Colon (tissue), 2 donors: ENCODE results near the gene RPLP1.
"Not testable (repeated sequence)": the region's sequence is repeated elsewhere in the genome, so short reads cannot be mapped to it uniquely, and the experiment has no call there.

ENCODE experiments used
- FAIRE-seq: peaks from 2 replicates; lab custom pipeline; 2012; peaks lifted over from hg19 to GRCh38; lab: Jason Lieb, UNC
- donor health status: control.
- donor health status: control.

RPLP1 gene

GRCh38 chr15:69439623-69440022 is 13.0 kb upstream of the RPLP1 start:
- FAIRE-seq: no peak

- no peak for FAIRE-seq
Observed at GRCh38 chr15:69443032-69443611, 9.5 kb upstream of the RPLP1 start.

GRCh38 chr15:69444686-69445085 is 7.9 kb upstream of the RPLP1 start:
- FAIRE-seq: no peak

GRCh38 chr15:69446953-69447352 is 5.7 kb upstream of the RPLP1 start:
- no peak for FAIRE-seq

GRCh38 chr15:69450221-69450620 is 2.4 kb upstream of the RPLP1 start:
- not testable (repeated sequence) for FAIRE-seq

GRCh38 chr15:69450968-69451695 is 1.5 kb upstream of the RPLP1 start:
- FAIRE-seq: no peak

GRCh38 chr15:69451951-69452691 is 497 bp upstream of the RPLP1 start:
- no peak for FAIRE-seq

GRCh38 chr15:69454953-69455352 is 2.3 kb downstream of the RPLP1 start:
- no peak for FAIRE-seq

GRCh38 chr15:69456208-69457166 is 3.9 kb downstream of the RPLP1 start:
- FAIRE-seq: no peak

GRCh38 chr15:69457304-69458280 is 5.0 kb downstream of the RPLP1 start:
- FAIRE-seq: no peak

GRCh38 chr15:69459066-69459465 is 6.4 kb downstream of the RPLP1 start:
- no peak for FAIRE-seq

- FAIRE-seq: no peak
Observed at GRCh38 chr15:69460481-69460880, 7.9 kb downstream of the RPLP1 start.

GRCh38 chr15:69462030-69462492 is 9.4 kb downstream of the RPLP1 start:
- FAIRE-seq: no peak

- no peak for FAIRE-seq
Observed at GRCh38 chr15:69462493-69463181, 10.0 kb downstream of the RPLP1 start.

GRCh38 chr15:69463182-69463756 is 10.7 kb downstream of the RPLP1 start:
- FAIRE-seq: no peak

GRCh38 chr15:69465253-69465652 is 12.6 kb downstream of the RPLP1 start:
- FAIRE-seq: no peak

- FAIRE-seq: no peak
Observed at GRCh38 chr15:69466733-69467132, 14.1 kb downstream of the RPLP1 start.

GRCh38 chr15:69467636-69468035 is 15.0 kb downstream of the RPLP1 start:
- no peak for FAIRE-seq

GRCh38 chr15:69468241-69469121 is 15.9 kb downstream of the RPLP1 start:
- no peak for FAIRE-seq
